DND-41 (cell line): ENCODE measurements around the gene MIPEP.

Experiments
- CTCF ChIP-seq: IDR thresholded peaks from 2 replicates; pipeline ENCODE4 v1.5.1; 2012; ENCODE audit warnings: borderline replicate concordance, low read length, moderate library complexity, mild to moderate bottlenecking; ENCODE audit not compliant: poor library complexity, severe bottlenecking; ENCODE audit errors: extremely low read depth
- EZH2 ChIP-seq: IDR thresholded peaks from 3 replicates; pipeline ENCODE4 v1.6.1; 2012; ENCODE audit warnings: borderline replicate concordance, low read depth, mild to moderate bottlenecking, moderate library complexity, low read length, inconsistent platforms; ENCODE audit not compliant: severe bottlenecking

GRCh38 chr13:23777575-23777870, 111.7 kb downstream of the MIPEP start:
- TF ChIP-seq EZH2 (no peak), CTCF (no peak)
